Neural progenitor cell (in vitro differentiated cells): ENCODE data around the gene AHSG.

Experiments
- CTCF ChIP-seq: fragments of 200-600 bp; sonication (generic); IDR thresholded peaks from 2 replicates; pipeline ENCODE4 v1.5.1; 2017; ENCODE audit warnings: antibody characterized with exemption, mild to moderate bottlenecking
- EZH2 ChIP-seq: fragments of 200-600 bp; sonication (generic); IDR thresholded peaks from 2 replicates; pipeline ENCODE4 v1.6.1; 2017; ENCODE audit warnings: antibody characterized with exemption, mild to moderate bottlenecking, moderate library complexity

- TF ChIP-seq EZH2, result no peak
- no peak for TF ChIP-seq CTCF
Measured at GRCh38 chr3:186646841-186647240, 34.0 kb downstream of the AHSG start.
